OCI-LY3 (cell line): Measurements from ENCODE around the gene MAS1.

Experiments
- H2AFZ ChIP-seq: fragments of 200-600, 300-600 bp; shearing (Covaris generic); 2 replicates; pipeline ENCODE4 v1.6.0; 2014; ENCODE audit warnings: antibody characterized with exemption, low read depth, low read length
- H3K27ac ChIP-seq: fragments of 200-600, 300-600 bp; sonication (generic); 2 replicates; pipeline ENCODE4 v1.5.1; 2014; ENCODE audit warnings: mild to moderate bottlenecking, low read length, moderate library complexity, mixed read lengths
- H3K27me3 ChIP-seq: fragments of 200-600, 300-600 bp; sonication (generic); 2 replicates; pipeline ENCODE4 v1.6.1; 2014; ENCODE audit warnings: low read depth, low read length, mixed read lengths
- H3K36me3 ChIP-seq: fragments of 200-600, 300-600 bp; sonication (generic); replicated peaks from 2 replicates; pipeline ENCODE3; 2014; ENCODE audit warnings: low read depth, low read length, mixed read lengths
- H3K4me1 ChIP-seq: fragments of 300-600, 200-600 bp; sonication (generic); 2 replicates; pipeline ENCODE4 v1.6.1; 2014; ENCODE audit warnings: low read length, mixed read lengths
- H3K4me2 ChIP-seq: fragments of 200-600, 300-600 bp; sonication (generic); 2 replicates; pipeline ENCODE4 v1.6.1; 2014; ENCODE audit warnings: low read length, mixed read lengths
- H3K4me3 ChIP-seq: fragments of 300-600, 200-600 bp; sonication (generic); 2 replicates; pipeline ENCODE4 v1.5.1; 2014; ENCODE audit warnings: antibody characterized with exemption, mild to moderate bottlenecking, low read length, moderate library complexity
- H3K79me2 ChIP-seq: fragments of 300-600, 200-600 bp; shearing (Covaris generic); 2 replicates; pipeline ENCODE4 v1.6.1; 2014; ENCODE audit warnings: mild to moderate bottlenecking, low read length, mixed read lengths
- H3K9ac ChIP-seq: fragments of 300-600, 200-600 bp; shearing (Covaris generic); 2 replicates; pipeline ENCODE4 v1.6.0; 2014; ENCODE audit warnings: mild to moderate bottlenecking, low read length, moderate library complexity
- H3K9me3 ChIP-seq: fragments of 200-600, 300-600 bp; shearing (Covaris generic); 2 replicates; pipeline ENCODE4 v1.6.1; 2014; ENCODE audit warnings: low read length, mixed read lengths; ENCODE audit not compliant: insufficient read depth
- H4K20me1 ChIP-seq: fragments of 200-600, 300-600 bp; sonication (generic); 2 replicates; pipeline ENCODE4 v1.6.1; 2016; ENCODE audit warnings: low read length, mixed read lengths; ENCODE audit not compliant: insufficient read depth
- CTCF ChIP-seq: fragments of 200-600, 300-600 bp; sonication (generic); IDR thresholded peaks from 2 replicates; pipeline ENCODE4 v1.5.1; 2014; ENCODE audit warnings: antibody characterized with exemption, low read length, low read depth
- EZH2phosphoT487 ChIP-seq: fragments of 200-600 bp; shearing (Covaris generic); IDR thresholded peaks from 2 replicates; pipeline ENCODE4 v1.6.1; 2018; ENCODE audit warnings: antibody characterized with exemption, mixed run types, low read depth

The MAS1 gene

DNA sequence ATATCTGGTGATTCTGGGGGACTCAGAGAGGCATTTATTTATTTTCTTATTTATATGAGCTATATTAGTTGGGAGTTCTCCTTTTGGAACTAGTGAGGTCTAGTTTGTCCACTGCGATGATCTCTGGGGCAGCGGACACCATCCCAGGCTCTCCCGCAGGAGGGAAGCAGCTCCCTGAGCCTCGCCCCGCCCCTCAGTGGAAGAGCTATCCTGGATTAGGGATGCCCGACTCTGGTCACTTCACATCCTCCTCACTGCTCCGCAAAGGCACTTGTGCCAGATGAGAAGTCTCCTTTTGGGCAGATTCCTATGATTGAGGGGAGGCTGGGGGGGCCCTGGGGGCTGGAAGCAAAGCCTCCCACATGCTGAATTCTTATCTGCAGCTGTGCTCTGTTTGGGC, 3.6 kb upstream of the MAS1 start:
- H3K4me1 ChIP-seq = no peaks in the 10 kb centered on the region
- H3K9ac ChIP-seq = no peak overlapping the region
- no peak overlapping the region for H3K27ac ChIP-seq
- peaks cover 27% of the 10 kb centered on the region for H3K27me3 ChIP-seq
- no peaks in the 10 kb centered on the region for H3K9me3 ChIP-seq
- TF ChIP-seq CTCF = no peak
- no peak for TF ChIP-seq EZH2phosphoT487
- no peaks in the 10 kb centered on the region for H4K20me1 ChIP-seq
- no peak overlapping the region for H3K4me2 ChIP-seq
- no peak overlapping the region for H3K4me3 ChIP-seq
- H3K79me2 ChIP-seq = no peaks in the 10 kb centered on the region
- H2AFZ ChIP-seq = no peak overlapping the region
- no peaks in the 10 kb centered on the region for H3K36me3 ChIP-seq

GRCh38 chr6:159887761-159888160, 3.0 kb upstream of the MAS1 start:
- peaks cover 34% of the 10 kb centered on the region for H3K27me3 ChIP-seq

GRCh38 chr6:159890201-159890600, 587 bp upstream of the MAS1 start:
- Histone ChIP-seq H3K27ac (no peak overlapping the region), H3K9me3 (no peaks in the 10 kb centered on the region), H3K4me3 (no peak overlapping the region), H3K79me2 (no peaks in the 10 kb centered on the region), H3K27me3 (peaks cover 35% of the 10 kb centered on the region), H3K4me2 (no peak overlapping the region), H4K20me1 (no peaks in the 10 kb centered on the region), H3K36me3 (no peaks in the 10 kb centered on the region), H2AFZ (no peak overlapping the region), H3K9ac (no peak overlapping the region), H3K4me1 (no peaks in the 10 kb centered on the region)
- no peak for TF ChIP-seq CTCF
- TF ChIP-seq EZH2phosphoT487 = no peak

More at GRCh38 chr6:159887761-159888160, 3.0 kb upstream of the MAS1 start:
- Histone ChIP-seq H3K4me3 (no peak overlapping the region), H3K9me3 (no peaks in the 10 kb centered on the region), H3K36me3 (no peaks in the 10 kb centered on the region), H4K20me1 (no peaks in the 10 kb centered on the region), H3K9ac (no peak overlapping the region), H3K27ac (no peak overlapping the region), H3K79me2 (no peaks in the 10 kb centered on the region), H2AFZ (no peak overlapping the region), H3K4me1 (no peaks in the 10 kb centered on the region), H3K4me2 (no peak overlapping the region)
- TF ChIP-seq CTCF = no peak
- no peak for TF ChIP-seq EZH2phosphoT487

DNA sequence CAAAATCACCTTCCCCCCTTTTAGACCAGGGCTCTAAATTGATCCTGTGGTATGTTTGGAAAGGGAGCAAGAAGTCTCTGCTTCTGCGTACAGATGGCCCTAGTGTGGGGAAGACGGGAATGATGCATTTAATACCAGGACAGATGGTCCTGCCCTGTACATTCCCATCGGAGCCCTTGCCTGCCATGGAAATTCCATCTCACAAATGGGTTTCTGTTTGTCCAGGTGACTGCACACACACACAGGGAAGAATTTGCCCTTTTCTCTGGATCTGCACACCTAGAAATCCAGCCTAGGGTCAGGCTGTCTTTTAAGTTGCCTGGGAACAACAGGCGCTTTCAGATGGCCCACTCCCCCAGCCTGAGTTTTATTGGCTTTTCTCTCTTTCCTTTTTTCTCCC, 1.3 kb downstream of the MAS1 start:
- H3K79me2 ChIP-seq = no peaks in the 10 kb centered on the region
- no peak overlapping the region for H3K27ac ChIP-seq
- no peak overlapping the region for H3K9ac ChIP-seq
- no peaks in the 10 kb centered on the region for H3K36me3 ChIP-seq
- H3K4me2 ChIP-seq = no peak overlapping the region
- H3K4me1 ChIP-seq = no peaks in the 10 kb centered on the region
- TF ChIP-seq CTCF = no peak
- no peak for TF ChIP-seq EZH2phosphoT487
- H3K27me3 ChIP-seq = peaks cover 35% of the 10 kb centered on the region
- H4K20me1 ChIP-seq = no peaks in the 10 kb centered on the region
- no peak overlapping the region for H3K4me3 ChIP-seq
- no peaks in the 10 kb centered on the region for H3K9me3 ChIP-seq
- H2AFZ ChIP-seq = no peak overlapping the region
